NCI-H128 (cell line): ENCODE results near the gene ATF7IP.

Experiments used
- DNase-seq: peaks from one replicate; lab custom pipeline; 2025; ENCODE audit not compliant: unreplicated experiment; lab: John Stamatoyannopoulos, UW

ATF7IP gene

DNA sequence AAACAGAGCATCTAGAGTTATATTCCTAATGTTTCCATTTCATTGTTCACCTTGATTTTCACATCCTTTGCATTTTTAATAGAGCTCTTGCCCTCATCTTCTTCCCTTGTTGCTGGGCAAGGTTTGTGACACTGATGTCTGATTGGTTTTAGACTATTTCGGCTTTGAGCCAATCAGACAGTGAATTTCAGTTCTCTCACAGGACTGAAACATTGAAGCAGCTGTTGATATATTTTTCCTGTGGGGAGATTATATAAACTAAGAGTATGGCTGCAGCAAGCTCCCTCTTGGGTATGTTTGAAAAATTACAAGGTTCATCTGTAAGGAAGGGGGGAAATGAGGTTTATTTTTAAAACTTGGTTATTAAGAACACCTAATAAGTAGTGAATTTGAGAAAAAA lies 51.2 kb downstream of the ATF7IP start:
- DNase-seq = no peak

- no peak for DNase-seq
Measured at GRCh38 chr12:14417715-14418114, 52.2 kb downstream of the ATF7IP start.

DNA sequence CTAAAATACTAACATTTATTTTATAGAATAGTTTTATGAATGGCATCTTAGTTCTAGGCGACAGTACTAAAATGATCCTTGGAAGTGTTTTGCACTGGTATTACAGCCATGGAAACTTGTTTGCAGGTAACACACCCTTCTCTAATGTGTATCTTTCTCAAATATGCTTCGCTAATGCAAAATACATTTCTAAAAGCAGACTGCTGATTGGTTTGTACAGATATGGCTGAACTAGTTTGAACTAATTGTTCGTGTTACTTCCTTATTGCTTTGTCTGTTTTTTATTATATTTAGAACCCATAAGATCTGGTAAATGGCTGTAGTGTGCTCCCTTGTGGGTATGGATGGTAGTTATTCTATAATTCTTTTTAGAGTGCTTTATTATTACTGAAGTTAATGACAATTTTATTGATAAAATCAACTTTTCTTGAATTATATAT lies 53.0 kb downstream of the ATF7IP start:
- DNase-seq = no peak

- DNase-seq = no peak
Measured at GRCh38 chr12:14422516-14423230, 57.2 kb downstream of the ATF7IP start.

DNA sequence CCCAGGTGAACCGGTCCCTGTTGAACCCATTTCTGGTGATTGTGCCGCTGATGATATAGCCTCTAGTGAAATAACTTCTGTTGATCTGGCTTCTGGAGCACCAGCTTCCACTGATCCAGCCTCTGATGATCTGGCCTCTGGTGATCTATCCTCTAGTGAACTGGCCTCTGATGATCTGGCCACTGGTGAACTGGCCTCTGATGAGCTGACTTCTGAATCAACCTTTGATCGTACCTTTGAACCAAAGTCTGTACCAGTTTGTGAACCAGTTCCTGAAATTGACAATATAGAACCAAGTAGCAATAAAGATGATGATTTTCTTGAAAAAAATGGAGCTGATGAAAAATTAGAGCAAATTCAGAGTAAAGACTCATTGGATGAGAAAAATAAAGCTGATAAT lies 59.1 kb downstream of the ATF7IP start:
- DNase-seq = no peak

GRCh38 chr12:14426792-14427191 lies 61.3 kb downstream of the ATF7IP start:
- no peak for DNase-seq

GRCh38 chr12:14427929-14428328 lies 62.4 kb downstream of the ATF7IP start:
- DNase-seq = no peak

DNA sequence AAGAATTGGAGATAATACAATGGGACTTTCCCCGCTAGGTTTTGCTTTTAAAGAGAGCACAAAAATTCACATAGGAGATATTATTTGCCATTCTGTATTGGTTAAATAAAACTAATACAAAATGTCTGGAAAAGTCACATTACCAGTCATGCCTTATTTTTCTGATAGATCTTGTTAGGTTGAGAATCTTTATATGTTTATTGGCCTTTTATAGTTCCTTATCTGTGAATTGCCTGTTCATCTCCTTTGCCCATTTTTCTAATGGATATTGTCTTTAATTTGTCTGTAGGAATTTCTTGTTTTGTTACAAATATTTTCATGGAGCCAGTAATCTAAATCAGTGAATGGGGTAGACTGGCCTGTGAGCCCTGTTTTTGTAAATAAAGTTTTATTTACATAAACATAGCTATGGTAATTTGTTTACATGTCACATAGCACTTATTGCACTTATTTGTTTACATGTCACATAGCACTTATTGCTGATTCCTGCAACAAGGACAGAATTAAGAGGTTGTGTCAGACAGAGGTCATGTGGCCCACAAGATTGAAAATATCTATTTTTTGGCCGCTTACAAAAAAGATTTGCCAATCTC lies 65.0 kb downstream of the ATF7IP start:
- DNase-seq = no peak

- no peak for DNase-seq
Measured at GRCh38 chr12:14431975-14432374, 66.5 kb downstream of the ATF7IP start.

GRCh38 chr12:14435627-14436026 lies 70.1 kb downstream of the ATF7IP start:
- DNase-seq = no peak

DNA sequence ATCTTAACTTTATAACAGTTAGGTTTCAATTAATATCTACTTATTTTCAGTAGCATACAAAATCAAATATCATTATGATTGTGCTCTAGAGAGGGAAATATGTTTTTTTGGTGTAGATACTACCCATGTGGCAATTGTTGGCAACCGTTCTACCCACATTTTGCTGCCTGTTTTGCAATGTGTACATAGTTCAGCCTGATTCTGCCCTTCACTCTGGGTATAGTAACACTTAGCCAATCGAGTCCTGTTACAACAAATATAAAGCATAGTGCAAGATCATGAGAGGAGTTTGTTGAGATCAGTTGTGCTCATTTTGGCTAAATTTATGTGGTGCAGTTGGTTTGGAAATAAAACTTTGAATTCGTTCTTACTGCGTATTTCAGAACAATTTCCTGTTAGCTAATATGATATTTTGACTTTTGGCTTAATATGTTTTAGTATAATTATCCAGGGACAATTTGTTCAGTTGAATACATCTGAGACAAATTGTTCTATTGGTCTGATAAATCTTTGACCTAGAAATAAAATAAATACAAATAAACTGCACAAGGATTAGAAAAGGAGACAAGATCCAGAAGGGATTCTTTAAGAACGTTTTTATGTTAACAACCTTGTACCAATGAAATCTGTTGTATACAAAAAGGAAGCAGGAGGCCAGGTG lies 76.9 kb downstream of the ATF7IP start:
- no peak for DNase-seq

DNA sequence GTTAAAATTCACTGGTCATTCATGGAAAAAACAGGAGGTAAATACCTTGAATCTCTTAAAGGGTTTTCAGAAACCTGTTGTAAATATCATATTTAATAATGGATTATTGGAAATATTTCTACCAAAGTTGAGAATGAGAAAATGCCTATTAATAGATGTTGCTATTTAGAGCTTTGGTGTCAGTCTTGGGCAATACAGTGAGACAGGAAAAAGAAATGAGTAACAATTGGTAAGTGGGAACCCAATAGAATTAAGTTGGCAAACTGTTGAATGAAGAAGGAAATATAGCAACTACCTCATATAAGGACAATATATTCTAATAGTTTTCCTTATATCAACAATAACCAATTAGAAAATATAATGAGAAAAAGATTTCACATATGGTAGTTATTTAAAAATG lies 78.0 kb downstream of the ATF7IP start:
- DNase-seq = no peak

DNA sequence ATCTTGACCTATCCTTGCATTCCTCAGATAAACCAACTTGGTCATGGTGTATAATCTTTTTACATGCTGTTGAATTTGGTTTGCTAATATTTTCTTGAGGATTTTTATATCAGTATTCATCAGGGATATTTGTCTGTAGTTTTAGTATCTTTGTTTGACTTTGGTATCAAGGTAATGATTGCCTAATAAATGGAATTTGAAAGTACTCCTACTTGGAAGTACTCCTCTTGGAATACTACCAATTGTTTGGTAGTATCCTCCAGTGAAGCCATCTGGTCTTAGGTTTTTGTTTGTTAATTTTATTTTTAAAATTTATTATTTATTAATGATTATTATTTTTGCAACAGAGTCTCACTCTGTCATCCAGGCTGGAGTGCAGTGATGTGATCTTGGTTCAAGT lies 85.0 kb downstream of the ATF7IP start:
- DNase-seq = no peak

DNA sequence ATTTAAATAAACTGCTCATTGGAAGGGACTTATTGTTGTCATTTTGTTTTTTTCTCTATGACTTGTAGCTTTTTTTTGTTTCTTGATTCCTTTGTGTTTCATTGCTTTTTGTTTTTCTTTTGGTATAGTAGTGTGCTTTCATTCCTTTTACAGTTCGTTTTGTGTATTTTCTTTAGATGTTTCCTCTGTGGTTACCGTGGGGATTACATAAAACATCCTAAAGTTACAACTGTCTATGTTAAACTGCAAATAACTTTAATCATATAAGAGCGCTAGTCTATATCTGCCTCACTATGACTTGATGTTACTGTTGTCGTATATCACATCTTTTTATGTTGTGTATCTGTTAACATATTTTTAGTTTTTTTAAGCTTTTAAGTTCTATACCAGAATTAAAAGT lies 86.9 kb downstream of the ATF7IP start:
- DNase-seq = no peak

- DNase-seq = no peak
Measured at GRCh38 chr12:14452865-14453264, 87.4 kb downstream of the ATF7IP start.

GRCh38 chr12:14454098-14454907 lies 88.8 kb downstream of the ATF7IP start:
- DNase-seq = no peak

- no peak for DNase-seq
Measured at GRCh38 chr12:14460212-14460841, 94.8 kb downstream of the ATF7IP start.

DNA sequence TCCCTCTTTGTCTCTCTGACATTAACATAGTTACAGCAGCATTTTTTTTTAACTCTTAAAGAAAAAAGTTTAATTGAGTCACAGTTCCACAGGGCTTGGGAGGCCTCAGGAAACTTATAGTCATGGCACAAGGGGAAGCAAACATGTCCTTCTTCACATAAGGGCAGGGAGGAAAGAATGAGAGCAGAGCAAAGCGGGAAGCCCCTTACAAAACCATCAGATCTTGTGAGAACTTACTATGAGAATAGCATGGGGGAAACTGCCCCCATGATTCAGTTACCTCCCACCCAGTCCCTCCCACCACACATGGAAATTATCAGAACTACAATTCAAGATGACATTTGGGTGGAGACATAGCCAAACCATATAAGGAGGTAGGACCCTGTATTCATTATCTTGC lies 106.0 kb downstream of the ATF7IP start:
- no peak for DNase-seq

- DNase-seq = no peak
Measured at GRCh38 chr12:14473707-14474287, 108.3 kb downstream of the ATF7IP start.

GRCh38 chr12:14479004-14479403 lies 113.5 kb downstream of the ATF7IP start:
- DNase-seq = no peak

GRCh38 chr12:14481201-14481600 lies 115.7 kb downstream of the ATF7IP start:
- no peak for DNase-seq
